ENCODE measurements around the gene CBFB. TPM values are rescaled to one million over a fixed set of nuclear protein-coding genes. Genes with fewer than 3 reads are reported as not detected.
A peak's percentile ranks its signal among the peaks of the same experiment; 100 is the strongest.

CBFB gene
- total RNA-seq (2011; cell fraction: chromatin; rRNA removed; ENCODE audit: low replicate concordance), result 33.0 and 62.9 TPM in 2 replicates
- 18.7 and 27.0 TPM in 2 replicates for total RNA-seq (2011; cell fraction: nucleolus; rRNA removed)
- total RNA-seq (2011; cell fraction: nucleoplasm; rRNA removed), result 39.3 and 60.0 TPM in 2 replicates
- total RNA-seq (2014; rRNA removed) (96.0 and 112 TPM in 2 replicates), total RNA-seq (2014; rRNA removed; fragmentation: Illumina TruSeq; extraction: Trizol) (66.5 and 77.2 TPM in 2 replicates), total RNA-seq (2015; rRNA removed; fragmentation: Illumina TruSeq; extraction: Trizol) (82.4 and 82.7 TPM in 2 replicates), total RNA-seq (2021) (78.4 and 79.1 TPM in 2 replicates), polyA plus RNA-seq (2011; rRNA removed) (39.5 and 51.6 TPM in 2 replicates), polyA plus RNA-seq (2014; fragmentation: Illumina TruSeq; extraction: Trizol) (63.9 and 69.6 TPM in 2 replicates), polyA plus RNA-seq (2014; fragmentation: Nextera tagmentation; extraction: Ambion mirVana) (10 to 100 TPM; 22.0 to 40.7 TPM), polyA plus RNA-seq (2014; rRNA removed) (43.2 and 63.6 TPM in 2 replicates), polyA minus RNA-seq (2011; rRNA and poly(A)+ RNA removed) (128 and 129 TPM in 2 replicates), Bru-seq, nascent RNA (percentile 85 among the genes with signal in this experiment), BruChase-seq, experiment 1, labeled RNA remaining after a 2-hour chase (percentile 92 among the genes with signal in this experiment), BruChase-seq, experiment 2, labeled RNA remaining after a 6-hour chase (percentile 91 among the genes with signal in this experiment)
- polyA plus RNA-seq (2011; cell fraction: cytosol; rRNA removed), result 13.4 and 25.1 TPM in 2 replicates
- polyA plus RNA-seq (2011; cell fraction: nucleus; rRNA removed), result 11.6 and 16.0 TPM in 2 replicates
- polyA plus RNA-seq (2012), result 45.5 and 88.1 TPM in 2 replicates
- polyA minus RNA-seq (2011; cell fraction: cytosol; rRNA and poly(A)+ RNA removed), result 49.1 and 63.1 TPM in 2 replicates
- polyA minus RNA-seq (2011; cell fraction: nucleus; rRNA and poly(A)+ RNA removed), result 13.6 and 20.1 TPM in 2 replicates
- long read RNA-seq, experiment 1, transcript CBFB-202 (6 exons, 2,971 nt), result minor isoform, 176 of 705 reads
- long read RNA-seq, experiment 1, transcript CBFB-201 (6 exons, 3,136 nt), result major isoform, 204 of 705 reads
- long read RNA-seq, experiment 1, partial matches to known transcripts, result 250 of 705 reads
- long read RNA-seq, experiment 1, other reads (novel, unspliced or antisense), result 71 of 705 reads
- long read RNA-seq, experiment 2, partial matches to known transcripts, result 0 of 33 reads
- long read RNA-seq, experiment 2, other reads (novel, unspliced or antisense), result 30 of 33 reads
- long read RNA-seq, experiment 3, transcript CBFB-201 (6 exons, 3,136 nt), result major isoform, 5 of 21 reads
- long read RNA-seq, experiment 3, partial matches to known transcripts, result 1 of 21 reads
- long read RNA-seq, experiment 3, other reads (novel, unspliced or antisense), result 14 of 21 reads

DNA sequence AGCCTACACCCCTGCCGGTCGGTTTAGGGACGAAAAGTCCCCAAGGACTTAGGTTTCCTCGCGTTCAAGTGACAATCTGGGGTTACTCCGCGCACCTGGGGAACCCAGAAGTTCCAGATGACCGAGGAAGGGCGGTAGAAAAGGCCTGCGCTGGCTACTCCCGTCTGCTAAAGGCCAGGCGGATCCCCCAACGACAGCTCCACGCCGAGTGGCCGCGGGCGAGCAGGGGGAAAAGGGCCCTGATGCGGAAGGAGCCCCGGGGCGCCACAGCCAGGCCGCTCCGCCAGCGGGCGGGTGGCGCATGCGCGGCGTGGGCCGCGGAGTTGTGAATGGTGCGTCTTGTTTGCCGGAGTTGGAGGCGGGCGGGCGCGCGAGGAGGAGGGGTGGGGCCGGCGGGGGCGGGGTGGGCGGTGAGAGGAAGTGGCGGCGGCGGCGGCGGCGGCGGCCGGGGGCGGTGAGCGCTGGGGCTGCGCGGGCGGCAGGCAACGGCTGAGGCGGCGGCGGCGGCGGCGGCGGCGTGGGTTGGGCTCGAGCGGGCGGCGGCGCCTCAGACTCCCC is at the start of gene CBFB:
TSS of gene CBFB (plus strand) at position 454 of the 558 bp plus-strand sequence. CDS start 259 bp downstream, outside the sequence.
- no peaks in the 10 kb centered on the region for H3K9me3 ChIP-seq (replicated peaks; ENCODE audit: control insufficient read depth, insufficient read depth, low read depth, low read length)
- in situ Hi-C loops (cut with MboI), result no loop called here
- POLR2A ChIA-PET, result interaction anchor here (0.6 to 1.6 kb wide), 5 partner anchors 11 to 344 kb away, joined by 3 to 15 read pairs (median 3); no protein-coding TSS in a partner anchor
- no peak for TF ChIP-seq GTF2A2 (tag; IDR thresholded peaks at IDR 0.05)
- TF ChIP-seq ZNF436 (CRISPR knock-in tag; IDR thresholded peaks at IDR 0.05), result 0 out of 2 replicates have a peak, but pooled peaks have one; percentile 23
- TF ChIP-seq CREB1 (IDR thresholded peaks at IDR 0.05), result no peak
- TF ChIP-seq CREB1 (CRISPR knock-in tag; IDR thresholded peaks at IDR 0.05), result no peak; the same call in 1 of the 2 replicates
- TF ChIP-seq CXXC5 (CRISPR knock-in tag; IDR thresholded peaks at IDR 0.05), result peak; percentile 81
- TF ChIP-seq MAFF (IDR thresholded peaks at IDR 0.05; ENCODE audit: low read length), result no peak
- no peak for TF ChIP-seq PHB2 (IDR thresholded peaks at IDR 0.05; ENCODE audit: low read depth)
- TF ChIP-seq, protein P1, sequence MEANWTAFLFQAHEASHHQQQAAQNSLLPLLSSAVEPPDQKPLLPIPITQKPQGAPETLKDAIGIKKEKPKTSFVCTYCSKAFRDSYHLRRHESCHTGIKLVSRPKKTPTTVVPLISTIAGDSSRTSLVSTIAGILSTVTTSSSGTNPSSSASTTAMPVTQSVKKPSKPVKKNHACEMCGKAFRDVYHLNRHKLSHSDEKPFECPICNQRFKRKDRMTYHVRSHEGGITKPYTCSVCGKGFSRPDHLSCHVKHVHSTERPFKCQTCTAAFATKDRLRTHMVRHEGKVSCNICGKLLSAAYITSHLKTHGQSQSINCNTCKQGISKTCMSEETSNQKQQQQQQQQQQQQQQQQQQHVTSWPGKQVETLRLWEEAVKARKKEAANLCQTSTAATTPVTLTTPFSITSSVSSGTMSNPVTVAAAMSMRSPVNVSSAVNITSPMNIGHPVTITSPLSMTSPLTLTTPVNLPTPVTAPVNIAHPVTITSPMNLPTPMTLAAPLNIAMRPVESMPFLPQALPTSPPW (CRISPR knock-in tag; IDR thresholded peaks at IDR 0.05), result peak; percentile 94
- TF ChIP-seq ETV5 (CRISPR knock-in tag; IDR thresholded peaks at IDR 0.05; ENCODE audit: low read depth), result peak; percentile 51; the same call in 1 of the 2 replicates
- TF ChIP-seq ZNF830 (CRISPR knock-in tag; IDR thresholded peaks at IDR 0.05), result no peak
- TF ChIP-seq MEF2D (tag; conservative IDR thresholded peaks at IDR 0.05; ENCODE audit: low read depth), result no peak
- peak; percentile 73; the same call in 1 of the 2 replicates for TF ChIP-seq ZBTB17 (CRISPR knock-in tag; IDR thresholded peaks at IDR 0.05)
- TF ChIP-seq NFE2L1 (tag; IDR thresholded peaks at IDR 0.05; ENCODE audit: borderline replicate concordance, low read depth), result no peak

More for the DNA sequence above, at the start of gene CBFB:
- CTCF ChIA-PET (ENCODE audit: low intra/inter-chr PET ratio), result no interaction called here
- Histone ChIP-seq H2AFZ (ENCODE audit: low read depth, low read length) (peak within 1 kb of the TSS; percentile 96), H3K79me2 (ENCODE audit: control insufficient read depth, insufficient read depth, low read length) (peaks cover 52% of the 10 kb centered on the region), H3K4me1 (replicated peaks in 1 of 2; ENCODE audit: control insufficient read depth in 2 of 2, insufficient read depth in 2 of 2, low read length in 2 of 2) (peaks cover 13 to 29% of the 10 kb centered on the region in 2 experiments), H4K20me1 (replicated peaks; ENCODE audit: control insufficient read depth, insufficient read depth, low read length) (no peaks in the 10 kb centered on the region; the same call in none of the 2 replicates), H3K4me2 (ENCODE audit: insufficient read depth, low read length) (peak within 1 kb of the TSS; percentile 92), H3K9me1 (ENCODE audit: control insufficient read depth, insufficient read depth, low read length) (no peaks in the 10 kb centered on the region), H3K9ac (ENCODE audit: insufficient read depth in 1 of 2, low read depth in 2 of 2, low read length in 2 of 2) (peak within 1 kb of the TSS; percentile 90 to 99), H3K27me3 (ENCODE audit: control insufficient read depth in 2 of 2, insufficient read depth in 2 of 2, low read length in 2 of 2) (no peaks in the 10 kb centered on the region), H3K4me3 (peak within 1 kb of the TSS; percentile 85), H3K36me3 (ENCODE audit: control insufficient read depth, insufficient read depth, low read length) (peaks cover 26% of the 10 kb centered on the region; the same call in 2 of the 3 replicates), H3K27ac (ENCODE audit: extremely low read depth, low read depth, low read length) (peak within 1 kb of the TSS; percentile 97)
- no TSS peak for BruUV-seq (replicated peaks)
- intact Hi-C loops (cut with micrococcal nuclease), result loop anchor here (2.0 kb wide), 1 partner anchor 218 kb away; the partner anchor contains the start of gene FHOD1
- WGBS (ENCODE audit: insufficient coverage, low coverage, missing lambda C conversion rate), result under 1% methylated on average over 18 of the region's 69 CpGs
- DNase-seq (ENCODE audit: extremely low read depth in 1 of 4, low spot score in 3 of 4) (peak; percentile 96 to 99 (median 98)), ATAC-seq (peak; percentile 92), FAIRE-seq (no peak)
